Pulmonary artery endothelial cell (primary cell): ENCODE data around the gene PLCH1. TPM values are rescaled to one million over a fixed set of nuclear protein-coding genes. Genes with fewer than 3 reads are reported as not detected.

ENCODE experiments used
- DNase-seq: peaks from one replicate; pipeline ENCODE4 v3.0.0-alpha.2; 2011; ENCODE audit warnings: low read depth, low spot score
- total RNA-seq: library from RNA; depleted of rRNA; stranded (reverse); fragments of >200 nt; gene quantifications from 2 replicates; pipeline ENCODE4 v1.2.3, GENCODE V29; 2014

The PLCH1 gene
- total RNA-seq, 1 donor from 2014 or later = 0.07 TPM

- DNase-seq = no peak
These were observed 358.8 kb downstream of the PLCH1 start for GRCh38 chr3:155385896-155386625.

- DNase-seq = no peak
These were observed 362.4 kb downstream of the PLCH1 start for GRCh38 chr3:155382396-155383042.

GRCh38 chr3:155377847-155378246 lies 367.0 kb downstream of the PLCH1 start:
- no peak for DNase-seq

GRCh38 chr3:155377071-155377470 lies 367.8 kb downstream of the PLCH1 start:
- no peak for DNase-seq

GRCh38 chr3:155372281-155372680 lies 372.6 kb downstream of the PLCH1 start:
- DNase-seq = no peak

GRCh38 chr3:155370764-155371503 lies 373.9 kb downstream of the PLCH1 start:
- DNase-seq = no peak

GRCh38 chr3:155370198-155370597 lies 374.7 kb downstream of the PLCH1 start:
- no peak for DNase-seq

- no peak for DNase-seq
These were observed 375.1 kb downstream of the PLCH1 start for GRCh38 chr3:155369735-155370134.

GRCh38 chr3:155369244-155369643 lies 375.6 kb downstream of the PLCH1 start:
- DNase-seq = no peak

GRCh38 chr3:155368786-155369185 lies 376.1 kb downstream of the PLCH1 start:
- no peak for DNase-seq

- DNase-seq = no peak
These were observed 377.4 kb downstream of the PLCH1 start for GRCh38 chr3:155367506-155367905.

GRCh38 chr3:155365178-155365783 lies 379.6 kb downstream of the PLCH1 start:
- no peak for DNase-seq

GRCh38 chr3:155364492-155364891 lies 380.4 kb downstream of the PLCH1 start:
- no peak for DNase-seq

GRCh38 chr3:155363690-155364070 lies 381.2 kb downstream of the PLCH1 start:
- DNase-seq = no peak

GRCh38 chr3:155362808-155363689 lies 381.8 kb downstream of the PLCH1 start:
- DNase-seq = no peak

GRCh38 chr3:155360281-155360680 lies 384.6 kb downstream of the PLCH1 start:
- DNase-seq = no peak

GRCh38 chr3:155356594-155357370 lies 388.1 kb downstream of the PLCH1 start:
- DNase-seq = no peak

GRCh38 chr3:155354658-155355057 lies 390.2 kb downstream of the PLCH1 start:
- no peak for DNase-seq

- no peak for DNase-seq
These were observed 391.9 kb downstream of the PLCH1 start for GRCh38 chr3:155352900-155353490.

- no peak for DNase-seq
These were observed 394.3 kb downstream of the PLCH1 start for GRCh38 chr3:155350571-155350970.
